ENCODE data around the gene GRID2. TPM values are rescaled to one million over a fixed set of nuclear protein-coding genes. Genes with fewer than 3 reads are reported as not detected.

GRID2 gene
- polyA plus RNA-seq, 1 donor from 2014 or later, result 14.9 TPM

DNA sequence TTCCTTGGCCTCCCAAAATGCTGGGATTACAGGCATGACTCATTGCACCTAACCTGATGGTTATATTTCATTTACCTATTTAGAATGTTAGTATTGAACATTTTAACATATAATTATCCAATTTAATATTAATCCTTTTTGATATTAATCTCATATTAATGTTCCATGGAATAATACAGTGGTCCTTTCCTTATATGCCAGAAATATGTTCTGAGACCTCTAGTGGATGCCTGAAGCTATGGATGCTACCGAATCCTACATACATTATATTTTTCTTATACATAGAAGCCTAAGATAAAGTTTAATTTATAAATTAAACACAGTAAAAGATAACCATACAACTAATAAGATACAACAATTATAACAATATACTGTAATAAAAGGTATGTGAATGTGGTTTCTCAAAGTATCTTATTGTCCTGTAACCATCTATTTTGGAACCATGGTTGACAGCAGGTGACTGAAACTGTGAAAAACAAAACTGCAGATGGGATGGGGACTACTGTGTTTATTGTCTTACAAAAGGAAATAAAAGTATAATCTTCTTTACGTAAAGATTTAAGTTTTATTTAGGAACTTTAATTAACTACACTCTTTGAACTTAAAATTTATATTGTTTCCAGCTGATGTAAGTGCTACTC lies 431.4 kb downstream of the GRID2 start:
- Histone ChIP-seq H3K4me3 (ENCODE audit: low read length) (no peak overlapping the region), H3K4me2 (ENCODE audit: low read length) (no peak overlapping the region), H3K27ac (ENCODE audit: low read length) (no peak overlapping the region), H3K27me3 (ENCODE audit: insufficient read depth, low read depth, low read length) (no peaks in the 10 kb centered on the region), H2AFZ (ENCODE audit: low read depth, low read length) (no peak overlapping the region), H3K36me3 (ENCODE audit: insufficient read depth, low read length) (no peaks in the 10 kb centered on the region), H3K9me2 (ENCODE audit: insufficient read depth, low read length) (no peaks in the 10 kb centered on the region), H3K79me2 (replicated peaks; ENCODE audit: insufficient read depth, low read length) (no peaks in the 10 kb centered on the region), H3K9me3 (ENCODE audit: low read length) (no peaks in the 10 kb centered on the region), H3K9ac (ENCODE audit: low read length) (no peak overlapping the region), H4K20me1 (ENCODE audit: insufficient read depth) (no peaks in the 10 kb centered on the region), H3F3A (ENCODE audit: insufficient read depth, low read length, poor library complexity, severe bottlenecking) (peaks cover 3% of the 10 kb centered on the region)
- no peak for TF ChIP-seq EP300 (conservative IDR thresholded peaks at IDR 0.05; ENCODE audit: poor library complexity, severe bottlenecking)
- TF ChIP-seq TAF1 (IDR thresholded peaks at IDR 0.05; ENCODE audit: low read depth), result no peak
- no peak for TF ChIP-seq MXI1 (conservative IDR thresholded peaks at IDR 0.05; ENCODE audit: poor library complexity, severe bottlenecking)
- TF ChIP-seq POLR2AphosphoS5 (IDR thresholded peaks at IDR 0.05), result no peak
- TF ChIP-seq RAD21 (conservative IDR thresholded peaks at IDR 0.05), result no peak
- TF ChIP-seq, protein P1, sequence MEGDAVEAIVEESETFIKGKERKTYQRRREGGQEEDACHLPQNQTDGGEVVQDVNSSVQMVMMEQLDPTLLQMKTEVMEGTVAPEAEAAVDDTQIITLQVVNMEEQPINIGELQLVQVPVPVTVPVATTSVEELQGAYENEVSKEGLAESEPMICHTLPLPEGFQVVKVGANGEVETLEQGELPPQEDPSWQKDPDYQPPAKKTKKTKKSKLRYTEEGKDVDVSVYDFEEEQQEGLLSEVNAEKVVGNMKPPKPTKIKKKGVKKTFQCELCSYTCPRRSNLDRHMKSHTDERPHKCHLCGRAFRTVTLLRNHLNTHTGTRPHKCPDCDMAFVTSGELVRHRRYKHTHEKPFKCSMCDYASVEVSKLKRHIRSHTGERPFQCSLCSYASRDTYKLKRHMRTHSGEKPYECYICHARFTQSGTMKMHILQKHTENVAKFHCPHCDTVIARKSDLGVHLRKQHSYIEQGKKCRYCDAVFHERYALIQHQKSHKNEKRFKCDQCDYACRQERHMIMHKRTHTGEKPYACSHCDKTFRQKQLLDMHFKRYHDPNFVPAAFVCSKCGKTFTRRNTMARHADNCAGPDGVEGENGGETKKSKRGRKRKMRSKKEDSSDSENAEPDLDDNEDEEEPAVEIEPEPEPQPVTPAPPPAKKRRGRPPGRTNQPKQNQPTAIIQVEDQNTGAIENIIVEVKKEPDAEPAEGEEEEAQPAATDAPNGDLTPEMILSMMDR (IDR thresholded peaks at IDR 0.05; ENCODE audit: poor library complexity, severe bottlenecking), result peak; percentile 23
- no peak for TF ChIP-seq EZH2 (IDR thresholded peaks at IDR 0.05; ENCODE audit: borderline replicate concordance, insufficient read depth, low read length, poor library complexity, severe bottlenecking)

DNA sequence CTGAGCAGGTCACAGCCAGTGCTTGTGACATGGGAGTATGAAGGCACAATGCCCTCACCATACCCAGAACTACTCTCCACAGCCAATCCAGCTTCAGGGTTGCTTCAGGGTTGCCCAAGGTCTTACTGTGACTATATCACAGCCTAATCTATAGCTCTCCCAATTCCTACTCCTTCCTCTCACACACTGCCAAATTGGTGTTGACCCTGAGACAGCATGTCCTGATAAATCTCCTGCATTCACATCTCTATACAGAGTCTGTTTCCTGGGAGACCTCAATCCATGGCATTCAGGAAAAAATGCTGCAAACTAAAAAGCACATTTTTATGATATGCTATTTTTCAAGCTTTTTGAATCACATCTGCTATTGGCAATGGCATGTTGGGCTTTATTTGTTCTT lies 456.7 kb downstream of the GRID2 start:
- no peak overlapping the region for H2AFZ ChIP-seq (ENCODE audit: low read depth, low read length)
- H3K9me2 ChIP-seq (ENCODE audit: insufficient read depth, low read length), result no peaks in the 10 kb centered on the region
- no peaks in the 10 kb centered on the region for H3K9me3 ChIP-seq (ENCODE audit: low read length)
- no peaks in the 10 kb centered on the region for H3F3A ChIP-seq (ENCODE audit: insufficient read depth, low read length, poor library complexity, severe bottlenecking)
- H3K27me3 ChIP-seq (ENCODE audit: insufficient read depth, low read depth, low read length), result no peaks in the 10 kb centered on the region
- H3K4me2 ChIP-seq (ENCODE audit: low read length), result no peak overlapping the region
- no peaks in the 10 kb centered on the region for H3K79me2 ChIP-seq (replicated peaks; ENCODE audit: insufficient read depth, low read length)
- TF ChIP-seq RAD21 (conservative IDR thresholded peaks at IDR 0.05) (no peak), POLR2AphosphoS5 (IDR thresholded peaks at IDR 0.05) (no peak), TAF1 (IDR thresholded peaks at IDR 0.05; ENCODE audit: low read depth) (no peak), MXI1 (conservative IDR thresholded peaks at IDR 0.05; ENCODE audit: poor library complexity, severe bottlenecking) (no peak), SMC3 (conservative IDR thresholded peaks at IDR 0.05; ENCODE audit: poor library complexity) (no peak), EZH2 (IDR thresholded peaks at IDR 0.05; ENCODE audit: borderline replicate concordance, insufficient read depth, low read length, poor library complexity, severe bottlenecking) (no peak), EP300 (conservative IDR thresholded peaks at IDR 0.05; ENCODE audit: poor library complexity, severe bottlenecking) (no peak)
- TF ChIP-seq, protein P1 (IDR thresholded peaks at IDR 0.05; ENCODE audit: poor library complexity, severe bottlenecking), result no peak
- TF ChIP-seq, protein P2, sequence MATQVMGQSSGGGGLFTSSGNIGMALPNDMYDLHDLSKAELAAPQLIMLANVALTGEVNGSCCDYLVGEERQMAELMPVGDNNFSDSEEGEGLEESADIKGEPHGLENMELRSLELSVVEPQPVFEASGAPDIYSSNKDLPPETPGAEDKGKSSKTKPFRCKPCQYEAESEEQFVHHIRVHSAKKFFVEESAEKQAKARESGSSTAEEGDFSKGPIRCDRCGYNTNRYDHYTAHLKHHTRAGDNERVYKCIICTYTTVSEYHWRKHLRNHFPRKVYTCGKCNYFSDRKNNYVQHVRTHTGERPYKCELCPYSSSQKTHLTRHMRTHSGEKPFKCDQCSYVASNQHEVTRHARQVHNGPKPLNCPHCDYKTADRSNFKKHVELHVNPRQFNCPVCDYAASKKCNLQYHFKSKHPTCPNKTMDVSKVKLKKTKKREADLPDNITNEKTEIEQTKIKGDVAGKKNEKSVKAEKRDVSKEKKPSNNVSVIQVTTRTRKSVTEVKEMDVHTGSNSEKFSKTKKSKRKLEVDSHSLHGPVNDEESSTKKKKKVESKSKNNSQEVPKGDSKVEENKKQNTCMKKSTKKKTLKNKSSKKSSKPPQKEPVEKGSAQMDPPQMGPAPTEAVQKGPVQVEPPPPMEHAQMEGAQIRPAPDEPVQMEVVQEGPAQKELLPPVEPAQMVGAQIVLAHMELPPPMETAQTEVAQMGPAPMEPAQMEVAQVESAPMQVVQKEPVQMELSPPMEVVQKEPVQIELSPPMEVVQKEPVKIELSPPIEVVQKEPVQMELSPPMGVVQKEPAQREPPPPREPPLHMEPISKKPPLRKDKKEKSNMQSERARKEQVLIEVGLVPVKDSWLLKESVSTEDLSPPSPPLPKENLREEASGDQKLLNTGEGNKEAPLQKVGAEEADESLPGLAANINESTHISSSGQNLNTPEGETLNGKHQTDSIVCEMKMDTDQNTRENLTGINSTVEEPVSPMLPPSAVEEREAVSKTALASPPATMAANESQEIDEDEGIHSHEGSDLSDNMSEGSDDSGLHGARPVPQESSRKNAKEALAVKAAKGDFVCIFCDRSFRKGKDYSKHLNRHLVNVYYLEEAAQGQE (IDR thresholded peaks at IDR 0.05; ENCODE audit: borderline replicate concordance), result no peak
- no peak overlapping the region for H3K9ac ChIP-seq (ENCODE audit: low read length)
- H3K36me3 ChIP-seq (ENCODE audit: insufficient read depth, low read length), result no peaks in the 10 kb centered on the region
- H3K4me3 ChIP-seq (ENCODE audit: low read length), result no peak overlapping the region
- no peaks in the 10 kb centered on the region for H4K20me1 ChIP-seq (ENCODE audit: insufficient read depth)
- H3K27ac ChIP-seq (ENCODE audit: low read length), result no peak overlapping the region

Data from neural cell (in vitro differentiated cells).